Tibial nerve (tissue), 4 donors: Measurements from ENCODE around the gene DNMT1. TPM values are rescaled to one million over a fixed set of nuclear protein-coding genes. Genes with fewer than 3 reads are reported as not detected.

Experiments used
- DNase-seq, 2 donors: peaks; one replicate each; pipeline ENCODE4 v3.0.0-alpha.2; 2019; ENCODE audit warnings: low spot score in 2 of 2
- H3K27ac ChIP-seq, 4 donors: fragments of 200-600 bp; sonication (generic) in 3 of 4; one replicate each; pipeline ENCODE4 v1.5.1; 2017 to 2019; ENCODE audit warnings: mild to moderate bottlenecking in 1 of 4
- H3K27me3 ChIP-seq, 2 donors: fragments of 200-600 bp; sonication (generic) in 1 of 2; one replicate each; pipeline versions ENCODE4 v1.5.1 to v1.6.0; 2017 to 2019
- H3K36me3 ChIP-seq, 3 donors: fragments of 200-600 bp; sonication (generic); one replicate each; pipeline ENCODE4 v1.5.1; 2018 to 2019
- H3K4me1 ChIP-seq, 4 donors: fragments of 200-600 bp; sonication (generic) in 3 of 4; one replicate each; pipeline ENCODE4 v1.5.1; 2017 to 2019
- H3K4me3 ChIP-seq, 4 donors: fragments of 200-600 bp; sonication (generic) in 3 of 4; one replicate each; pipeline ENCODE4 v1.5.1; 2017 to 2019; ENCODE audit warnings: mild to moderate bottlenecking in 1 of 4, moderate library complexity in 1 of 4
- H3K9me3 ChIP-seq, 4 donors: fragments of 200-600 bp; sonication (generic) in 3 of 4; one replicate each; pipeline ENCODE4 v1.5.1; 2017 to 2019
- EP300 ChIP-seq, 2 donors: sonication (generic); formaldehyde crosslinking; IDR thresholded peaks; one replicate each; pipeline ENCODE4 v1.6.1; 2017; ENCODE audit warnings: antibody characterized with exemption in 2 of 2, mild to moderate bottlenecking in 1 of 2
- POLR2A ChIP-seq, 2 donors: fragments of 450-650 bp; IDR thresholded peaks; one replicate each; pipeline ENCODE4 v1.6.1; 2017; ENCODE audit warnings: antibody characterized with exemption in 2 of 2, mild to moderate bottlenecking in 2 of 2, moderate library complexity in 2 of 2
- WGBS, 2 donors: methylation state at CpG; one replicate each; pipeline ENCODE4 v1.1.5; 2018; 5-methylcytosine and 5-hydroxymethylcytosine counted together
- total RNA-seq, 4 donors: library from RNA; depleted of rRNA; stranded (reverse); fragments of >200 nt; gene quantifications; one replicate each; pipeline ENCODE4 v1.1.0, GENCODE V29; 2016
- TF ChIP-seq, protein P1 (sequence below), 5 experiments: fragments of 200-600 bp in 3 of 5; fragments of 450-650 bp in 2 of 5; sonication (generic) in 3 of 5; IDR thresholded peaks; one replicate each; pipeline ENCODE4 v1.5.1; 2016 to 2019; ENCODE audit warnings: antibody characterized with exemption in 5 of 5, mild to moderate bottlenecking in 3 of 5, moderate library complexity in 2 of 5

DNMT1 gene
- total RNA-seq, 4 donors from 2014 or later, result 48.2 to 72.9 (median 55.2) TPM

DNA sequence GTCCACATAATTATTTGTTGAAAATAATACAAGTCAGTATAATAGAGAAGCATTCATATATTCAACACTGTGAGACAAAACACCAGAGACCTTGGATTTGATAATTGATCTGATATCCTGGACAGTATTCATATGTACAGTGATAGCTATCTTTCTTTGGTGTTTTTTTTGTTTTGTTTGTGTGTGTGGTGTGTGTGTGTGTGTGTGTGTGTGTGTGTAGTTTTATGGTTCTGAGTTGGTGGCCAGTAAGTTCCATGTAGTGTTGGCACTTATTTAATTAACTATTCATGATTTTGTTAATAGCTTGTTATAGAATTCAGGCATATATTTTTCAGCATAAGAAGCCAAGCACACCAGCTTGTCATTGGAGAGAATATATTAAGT lies 90.6 kb downstream of the DNMT1 start:
- H3K9me3 ChIP-seq, result no peaks in the 10 kb centered on the region
- H3K4me3 ChIP-seq, result no peak overlapping the region
- TF ChIP-seq POLR2A (IDR thresholded peaks at IDR 0.05), result no peak
- no peak overlapping the region for H3K27ac ChIP-seq
- peaks cover 0 to 24% (median 10%) of the 10 kb centered on the region in 4 donors for H3K4me1 ChIP-seq
- H3K27me3 ChIP-seq, result no peaks in the 10 kb centered on the region
- no peak for DNase-seq
- H3K36me3 ChIP-seq, result peaks cover 2 to 19% (median 11%) of the 10 kb centered on the region in 3 donors

DNA sequence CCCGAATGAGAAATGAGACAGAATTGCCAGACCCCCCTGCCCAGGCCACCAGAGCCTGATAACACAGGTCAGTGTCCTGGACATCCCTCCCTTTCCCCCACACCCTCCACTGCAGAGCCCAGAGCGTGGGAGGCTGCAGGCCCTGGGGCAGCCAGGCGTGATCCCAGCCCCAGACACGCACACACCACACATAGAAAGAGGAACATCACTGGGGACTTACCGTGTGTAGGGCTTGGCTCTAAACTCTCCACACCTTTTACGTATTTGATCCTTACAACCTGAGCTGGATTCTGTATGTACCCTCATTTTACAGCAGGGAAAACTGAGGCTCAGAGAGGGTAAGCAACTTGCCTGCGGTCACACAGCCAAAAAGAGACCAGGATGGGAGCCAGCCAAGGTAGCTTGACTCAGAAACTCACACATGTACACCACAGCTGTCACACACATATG lies 91.9 kb downstream of the DNMT1 start:
- TF ChIP-seq EP300 (IDR thresholded peaks at IDR 0.05), result no peak
- TF ChIP-seq, protein P1, sequence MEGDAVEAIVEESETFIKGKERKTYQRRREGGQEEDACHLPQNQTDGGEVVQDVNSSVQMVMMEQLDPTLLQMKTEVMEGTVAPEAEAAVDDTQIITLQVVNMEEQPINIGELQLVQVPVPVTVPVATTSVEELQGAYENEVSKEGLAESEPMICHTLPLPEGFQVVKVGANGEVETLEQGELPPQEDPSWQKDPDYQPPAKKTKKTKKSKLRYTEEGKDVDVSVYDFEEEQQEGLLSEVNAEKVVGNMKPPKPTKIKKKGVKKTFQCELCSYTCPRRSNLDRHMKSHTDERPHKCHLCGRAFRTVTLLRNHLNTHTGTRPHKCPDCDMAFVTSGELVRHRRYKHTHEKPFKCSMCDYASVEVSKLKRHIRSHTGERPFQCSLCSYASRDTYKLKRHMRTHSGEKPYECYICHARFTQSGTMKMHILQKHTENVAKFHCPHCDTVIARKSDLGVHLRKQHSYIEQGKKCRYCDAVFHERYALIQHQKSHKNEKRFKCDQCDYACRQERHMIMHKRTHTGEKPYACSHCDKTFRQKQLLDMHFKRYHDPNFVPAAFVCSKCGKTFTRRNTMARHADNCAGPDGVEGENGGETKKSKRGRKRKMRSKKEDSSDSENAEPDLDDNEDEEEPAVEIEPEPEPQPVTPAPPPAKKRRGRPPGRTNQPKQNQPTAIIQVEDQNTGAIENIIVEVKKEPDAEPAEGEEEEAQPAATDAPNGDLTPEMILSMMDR (IDR thresholded peaks at IDR 0.05), result no peak
- TF ChIP-seq POLR2A (IDR thresholded peaks at IDR 0.05), result no peak
- 54 to 68% methylated on average over 7 of the region's 7 CpGs for WGBS, 2 donors

DNA sequence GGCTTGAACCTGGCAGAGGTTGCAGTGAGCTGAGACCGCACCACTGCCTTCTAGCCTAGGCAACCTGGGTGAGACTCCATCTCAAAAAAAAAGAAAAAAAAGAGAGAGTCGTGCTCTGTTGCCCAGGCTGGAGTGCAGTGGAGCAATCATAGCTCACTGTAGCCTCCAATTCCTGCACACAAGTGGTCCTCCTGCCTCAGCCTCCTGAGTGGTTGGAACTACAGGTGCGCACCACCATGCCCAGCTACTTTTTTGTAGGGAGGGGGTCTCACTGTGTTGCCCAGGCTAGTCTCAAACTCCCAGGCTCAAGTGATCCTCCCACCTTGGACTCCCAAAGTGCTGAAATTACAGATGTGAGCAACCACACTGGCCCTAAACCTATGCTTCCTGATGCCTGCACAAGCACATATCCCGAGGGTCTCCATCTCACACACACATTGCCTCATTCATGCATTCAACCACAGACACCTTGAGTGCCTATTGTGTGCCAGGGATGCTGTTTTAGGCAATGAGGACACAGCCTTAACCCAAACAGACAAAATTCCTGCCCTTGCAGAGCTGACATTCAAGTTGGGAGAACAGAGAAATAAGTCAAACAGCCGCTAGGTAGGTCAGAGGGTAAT lies 94.5 kb downstream of the DNMT1 start:
- DNase-seq, result no peak
- TF ChIP-seq POLR2A (IDR thresholded peaks at IDR 0.05), result no peak
- TF ChIP-seq EP300 (IDR thresholded peaks at IDR 0.05), result no peak
- TF ChIP-seq, protein P1 (IDR thresholded peaks at IDR 0.05), result no peak

More for the DNA sequence above, 91.9 kb downstream of the DNMT1 start:
- Histone ChIP-seq H3K36me3 (peaks cover 0 to 5% (median 4%) of the 10 kb centered on the region in 3 donors), H3K27me3 (no peaks in the 10 kb centered on the region), H3K9me3 (no peaks in the 10 kb centered on the region), H3K4me1 (peaks cover 0 to 18% (median 10%) of the 10 kb centered on the region in 4 donors), H3K4me3 (no peak overlapping the region), H3K27ac (peak overlapping the region in 1 of 4 donors; percentile 78)
- no peak for DNase-seq

DNA sequence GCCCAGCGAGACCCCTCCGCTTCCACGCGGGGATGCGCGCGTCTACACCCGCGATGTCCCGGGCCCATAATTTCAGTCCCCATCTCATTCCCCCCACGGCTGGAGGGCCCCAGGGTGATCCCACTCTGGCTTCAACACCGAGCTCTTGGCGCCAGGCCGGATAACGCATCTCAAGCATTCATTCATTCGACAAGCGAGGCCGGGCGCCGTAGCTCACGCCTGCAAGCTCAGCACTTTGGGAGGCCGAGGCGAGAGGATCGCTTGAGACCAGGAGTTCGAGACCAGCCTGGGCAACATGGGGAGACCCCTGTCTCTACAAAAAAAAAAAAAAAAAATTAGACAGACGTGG lies 98.2 kb downstream of the DNMT1 start:
- H3K4me3 ChIP-seq, result peak overlapping the region; percentile 41 to 61 (median 57)
- WGBS, 2 donors, result 28 to 29% methylated on average over 25 to 26 of the region's 26 CpGs
- no peaks in the 10 kb centered on the region for H3K9me3 ChIP-seq
- H3K27ac ChIP-seq, result peak overlapping the region in 3 of 4 donors; percentile 67 to 83 (median 72)
- H3K36me3 ChIP-seq, result peaks cover 0 to 25% (median 1%) of the 10 kb centered on the region in 3 donors
- TF ChIP-seq POLR2A (IDR thresholded peaks at IDR 0.05) (no peak), EP300 (IDR thresholded peaks at IDR 0.05) (no peak)
- TF ChIP-seq, protein P1 (IDR thresholded peaks at IDR 0.05), result no peak
- no peak for DNase-seq
- peaks cover 0 to 12% (median 6%) of the 10 kb centered on the region in 4 donors for H3K4me1 ChIP-seq
- H3K27me3 ChIP-seq, result no peaks in the 10 kb centered on the region

More for the DNA sequence above, 94.5 kb downstream of the DNMT1 start:
- no peaks in the 10 kb centered on the region for H3K27me3 ChIP-seq
- no peak overlapping the region for H3K27ac ChIP-seq
- no peak overlapping the region for H3K4me3 ChIP-seq
- H3K36me3 ChIP-seq, result no peaks in the 10 kb centered on the region
- peaks cover 0 to 12% (median 8%) of the 10 kb centered on the region in 4 donors for H3K4me1 ChIP-seq
- no peaks in the 10 kb centered on the region for H3K9me3 ChIP-seq
- 89 to 92% methylated on average over 5 of the region's 5 CpGs for WGBS, 2 donors

DNA sequence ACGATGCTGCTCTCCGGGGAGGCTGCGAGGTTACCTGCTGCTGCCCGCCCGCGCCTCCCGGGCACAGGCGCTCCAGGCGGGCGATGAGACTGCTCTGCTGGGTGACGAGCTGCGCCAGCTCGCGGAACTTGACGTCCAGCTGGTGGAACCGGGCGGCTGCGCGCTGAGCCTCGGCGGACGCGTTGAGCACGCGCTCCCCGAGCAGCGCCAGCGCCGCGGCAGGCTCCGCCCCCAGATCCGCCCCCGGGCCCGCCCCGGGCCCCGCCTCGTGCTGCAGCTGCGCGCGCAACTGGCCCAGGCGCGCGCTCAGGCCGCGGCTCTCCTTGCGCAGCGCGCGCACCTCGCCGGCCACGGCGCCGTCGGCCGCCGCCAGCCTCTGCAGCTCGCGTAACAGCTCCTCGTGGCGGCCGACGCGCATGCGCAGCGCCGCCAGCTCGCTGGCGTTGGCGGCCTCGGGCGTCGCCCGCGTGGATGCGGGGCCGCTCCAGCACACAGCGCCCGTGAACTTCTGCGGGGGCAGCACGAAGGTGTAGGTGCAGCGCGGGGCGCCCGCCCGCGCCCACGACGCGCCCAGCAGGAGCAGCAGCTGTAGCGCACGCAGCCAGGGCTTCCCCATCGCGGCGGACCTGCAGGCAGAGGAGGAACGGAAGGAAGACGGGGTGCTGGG lies 98.7 kb downstream of the DNMT1 start:
- TF ChIP-seq POLR2A (IDR thresholded peaks at IDR 0.05), result peak in 1 of 2 donors; percentile 42
- peak in 1 of 2 donors; percentile 37 for TF ChIP-seq EP300 (IDR thresholded peaks at IDR 0.05)
- TF ChIP-seq, protein P1 (IDR thresholded peaks at IDR 0.05), result peak in 2 of 5 experiments; percentile 27 to 36
- Histone ChIP-seq H3K36me3 (peaks cover 0 to 30% (median 5%) of the 10 kb centered on the region in 3 donors), H3K4me1 (peaks cover 0 to 12% (median 6%) of the 10 kb centered on the region in 4 donors), H3K4me3 (peak overlapping the region; percentile 41 to 61 (median 57)), H3K27me3 (no peaks in the 10 kb centered on the region), H3K27ac (peak overlapping the region in 3 of 4 donors; percentile 70 to 83 (median 72)), H3K9me3 (peaks cover 0 to 3% (median 0%) of the 10 kb centered on the region in 4 donors)
- peak; percentile 58 to 67 for DNase-seq
- WGBS, 2 donors, result 5 to 6% methylated on average over 61 to 64 of the region's 97 CpGs
